GM18520 (cell line): ENCODE results near the gene CPA4.
"Not testable (repeated sequence)": the region's sequence is repeated elsewhere in the genome, so short reads cannot be mapped to it uniquely, and the experiment has no call there.

Source experiments
- ATAC-seq: cut with Tn5 transposase; IDR thresholded peaks from one replicate; pipeline ENCODE4 v1.9.1; 2021; ENCODE audit not compliant: unreplicated experiment

The CPA4 gene, protein sequence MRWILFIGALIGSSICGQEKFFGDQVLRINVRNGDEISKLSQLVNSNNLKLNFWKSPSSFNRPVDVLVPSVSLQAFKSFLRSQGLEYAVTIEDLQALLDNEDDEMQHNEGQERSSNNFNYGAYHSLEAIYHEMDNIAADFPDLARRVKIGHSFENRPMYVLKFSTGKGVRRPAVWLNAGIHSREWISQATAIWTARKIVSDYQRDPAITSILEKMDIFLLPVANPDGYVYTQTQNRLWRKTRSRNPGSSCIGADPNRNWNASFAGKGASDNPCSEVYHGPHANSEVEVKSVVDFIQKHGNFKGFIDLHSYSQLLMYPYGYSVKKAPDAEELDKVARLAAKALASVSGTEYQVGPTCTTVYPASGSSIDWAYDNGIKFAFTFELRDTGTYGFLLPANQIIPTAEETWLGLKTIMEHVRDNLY

DNA sequence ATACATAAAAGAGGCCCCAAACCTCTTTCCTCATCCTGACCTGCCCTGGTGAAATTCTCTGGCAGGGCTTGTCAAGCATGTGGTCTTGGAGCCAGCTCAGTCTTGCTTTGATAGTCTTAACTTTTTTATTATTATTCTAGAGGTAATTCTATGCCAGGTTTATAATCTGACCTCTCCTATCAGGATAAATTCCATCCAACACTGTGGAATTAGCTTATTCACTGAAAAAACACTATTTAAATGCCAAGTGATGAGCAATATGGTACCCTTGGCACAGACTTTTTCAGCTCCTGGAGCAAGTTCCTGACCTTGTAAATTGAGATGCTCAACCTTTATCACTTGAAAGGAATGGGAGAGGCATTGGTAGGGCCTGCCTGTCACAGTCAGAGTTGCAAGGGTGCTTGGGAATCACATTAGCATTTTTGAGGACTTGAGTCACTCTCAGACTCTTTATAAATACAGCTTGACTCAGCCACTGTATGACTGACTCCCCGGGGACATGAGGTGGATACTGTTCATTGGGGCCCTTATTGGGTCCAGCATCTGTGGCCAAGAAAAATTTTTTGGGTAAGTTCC, at the start of gene CPA4:
Gene CPA4 (plus strand): TSS at position 480 of the 576 bp plus-strand sequence. CDS start 20 bp downstream, at position 500.
- no peak for ATAC-seq

- ATAC-seq, result not testable (repeated sequence)
Measured at GRCh38 chr7:130243486-130243885, 49.5 kb upstream of the CPA4 start.

GRCh38 chr7:130246491-130246890, 46.5 kb upstream of the CPA4 start:
- ATAC-seq, result not testable (repeated sequence)

GRCh38 chr7:130248842-130249241, 44.1 kb upstream of the CPA4 start:
- not testable (repeated sequence) for ATAC-seq

- not testable (repeated sequence) for ATAC-seq
Measured at GRCh38 chr7:130249626-130250025, 43.3 kb upstream of the CPA4 start.

DNA sequence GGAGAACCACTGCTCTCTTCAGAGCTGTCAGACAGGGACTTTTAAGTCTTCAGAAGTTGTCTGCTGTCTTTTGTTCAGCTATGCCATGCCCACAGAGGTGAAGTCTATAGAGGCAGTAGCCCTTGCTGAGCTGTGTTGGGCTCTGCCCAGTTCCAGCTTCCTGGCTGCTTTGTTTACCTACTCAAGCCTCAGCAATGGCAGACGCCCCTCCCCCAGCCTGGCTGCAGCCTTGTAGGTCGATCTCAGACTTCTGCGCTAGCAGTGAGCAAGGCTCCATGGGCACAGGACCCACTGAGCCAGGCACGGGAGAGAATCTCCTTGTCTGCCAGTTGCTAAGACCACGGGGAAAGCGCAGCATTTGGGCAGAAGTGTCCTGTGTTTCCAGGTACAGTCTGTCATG, 38.4 kb upstream of the CPA4 start:
- no peak for ATAC-seq

DNA sequence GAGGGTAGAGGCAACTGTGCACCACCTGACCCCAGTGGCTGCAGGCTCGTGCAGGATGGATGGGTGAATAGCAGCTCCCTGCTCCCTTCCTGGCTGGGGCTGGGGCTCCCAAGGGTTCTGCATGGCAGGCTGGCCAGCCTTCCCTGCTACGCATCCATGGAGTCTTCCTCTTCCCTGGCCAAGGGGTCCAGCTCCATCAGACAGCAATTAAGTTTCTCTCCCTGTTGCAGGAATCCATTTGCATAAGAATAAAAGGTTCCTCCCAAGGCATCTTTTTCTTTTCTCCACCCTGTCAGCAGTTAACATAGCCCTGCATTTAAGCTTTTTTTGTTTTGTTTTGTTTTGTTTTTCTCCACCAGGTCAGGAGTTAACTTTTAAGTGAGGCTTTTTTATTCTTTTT, 36.3 kb upstream of the CPA4 start:
- ATAC-seq, result no peak

DNA sequence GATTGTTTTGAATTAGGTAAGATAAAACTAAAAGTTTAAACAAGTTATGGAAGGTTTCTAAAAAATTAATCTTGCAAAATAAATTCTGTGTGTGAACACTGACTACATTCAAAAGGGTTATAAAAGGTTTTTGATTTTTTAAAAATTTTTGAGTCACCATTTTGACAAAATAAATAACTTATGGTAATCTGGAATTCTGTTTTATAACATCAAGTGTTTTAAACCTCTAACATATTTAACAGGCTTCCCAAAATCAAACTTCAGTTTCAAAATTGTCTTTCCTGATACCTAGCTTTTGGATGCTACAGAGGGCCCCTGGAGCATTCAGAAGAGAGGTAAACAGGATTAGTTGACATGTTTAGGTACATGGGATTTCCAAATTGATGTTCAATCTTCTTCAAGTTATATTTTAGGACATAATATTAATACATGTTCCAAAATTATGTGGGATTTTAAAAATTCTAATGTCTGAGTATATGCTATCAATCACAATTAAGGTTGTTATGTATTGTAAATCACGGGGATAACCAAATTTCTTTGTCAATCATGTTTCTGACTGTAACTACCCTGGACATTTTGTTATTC, 34.4 kb upstream of the CPA4 start:
- no peak for ATAC-seq

GRCh38 chr7:130262448-130262847, 30.5 kb upstream of the CPA4 start:
- ATAC-seq, result no peak

- no peak for ATAC-seq
Measured at GRCh38 chr7:130263130-130263529, 29.8 kb upstream of the CPA4 start.

- no peak for ATAC-seq
Measured at GRCh38 chr7:130266258-130266960, 26.6 kb upstream of the CPA4 start, which contains the start of gene CPA2. CPA2 (plus strand) TSS chr7:130266863; CDS start chr7:130266882, 19 bp downstream.

DNA sequence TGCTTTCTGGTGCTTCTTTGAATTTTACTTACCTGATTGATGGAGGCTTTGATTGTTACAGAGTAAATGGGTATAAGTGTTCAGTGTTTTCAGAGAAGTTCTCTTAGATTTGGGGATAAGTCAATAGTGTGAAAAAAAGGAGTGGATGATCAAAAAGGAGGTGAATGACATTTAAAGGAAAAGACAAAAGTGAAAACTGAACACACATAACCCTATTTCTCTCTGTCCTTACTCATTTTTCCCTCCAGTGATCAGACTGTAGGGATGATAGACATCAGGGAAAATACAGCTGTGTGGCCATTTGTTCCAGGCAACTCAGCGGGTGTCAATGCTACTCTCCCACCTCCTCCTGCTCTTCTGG, 26.0 kb upstream of the CPA4 start:
- no peak for ATAC-seq

GRCh38 chr7:130268463-130269317, 24.3 kb upstream of the CPA4 start:
- ATAC-seq, result no peak

- ATAC-seq, result no peak
Measured at GRCh38 chr7:130269318-130269694, 23.7 kb upstream of the CPA4 start.

- ATAC-seq, result no peak
Measured at GRCh38 chr7:130270947-130271800, 21.8 kb upstream of the CPA4 start.

DNA sequence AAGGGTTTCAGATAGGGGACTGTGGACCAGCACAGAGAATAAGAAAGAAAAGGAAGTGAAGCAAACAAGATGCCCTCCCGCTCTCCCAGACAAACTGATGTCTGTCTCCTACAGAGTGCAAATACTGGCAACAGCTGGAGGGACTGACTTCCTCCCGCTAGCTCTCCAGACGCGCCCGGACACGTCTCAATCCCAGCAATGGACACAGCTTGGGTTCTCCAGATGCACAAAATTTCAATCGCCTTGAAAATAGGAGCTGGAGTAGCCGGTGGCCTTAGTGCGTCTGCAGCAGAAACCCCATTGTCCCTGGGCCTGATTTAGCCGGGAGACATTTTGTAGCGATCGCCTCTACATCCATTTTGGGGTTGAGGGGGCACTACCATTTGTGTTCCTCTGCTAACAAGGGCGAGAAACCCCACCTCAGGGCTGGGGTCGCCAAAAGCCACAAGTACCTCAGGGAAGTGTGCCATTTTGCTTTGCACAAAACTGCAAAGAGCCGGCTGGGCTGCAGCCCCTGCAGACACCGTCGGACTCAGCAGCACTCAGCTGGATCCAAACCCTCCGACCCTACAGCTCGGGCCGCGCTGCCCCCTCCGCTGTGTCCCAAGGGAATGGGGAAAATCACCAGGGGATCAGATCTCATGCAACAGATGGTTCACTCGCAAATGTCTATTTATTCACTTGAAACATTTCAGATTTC, 20.4 kb upstream of the CPA4 start:
- no peak for ATAC-seq

DNA sequence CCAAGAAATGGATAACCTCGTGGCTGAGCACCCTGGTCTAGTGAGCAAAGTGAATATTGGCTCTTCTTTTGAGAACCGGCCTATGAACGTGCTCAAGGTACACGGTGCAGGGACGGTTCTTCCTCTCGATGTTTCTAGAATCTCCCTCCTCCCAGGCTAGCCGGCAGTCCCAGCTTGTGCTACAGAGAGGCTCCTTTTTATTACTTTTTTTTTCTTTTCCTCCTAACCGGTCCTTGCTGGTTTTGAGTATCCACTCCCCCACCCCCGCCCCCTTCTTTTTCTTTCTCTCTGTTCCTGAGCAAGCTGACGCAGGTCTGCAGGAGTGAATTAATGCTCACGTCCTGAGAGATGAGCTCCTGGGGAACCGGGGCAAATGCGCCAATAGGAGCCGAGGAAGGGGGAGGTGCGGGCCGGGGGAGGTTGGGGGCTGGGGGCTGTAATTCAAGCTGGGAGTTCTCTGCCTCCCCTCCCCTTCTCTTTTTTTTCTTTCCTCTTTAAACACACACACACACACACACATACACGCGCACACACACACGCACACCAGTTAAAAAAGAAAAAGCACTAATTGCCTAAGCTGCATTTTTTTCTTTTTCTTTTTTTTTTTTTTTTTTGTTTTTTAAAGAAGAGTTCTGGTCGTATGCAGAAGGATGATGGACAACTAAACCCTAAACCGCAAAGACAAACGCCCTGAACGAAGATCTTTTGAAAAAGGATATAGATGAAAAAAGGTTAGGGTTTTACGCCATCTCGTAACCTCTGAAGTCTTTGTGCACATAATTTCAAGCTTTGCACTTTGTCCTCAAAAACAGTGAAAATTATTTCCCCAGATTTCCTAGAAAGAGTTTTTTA, 19.7 kb upstream of the CPA4 start:
- no peak for ATAC-seq

GRCh38 chr7:130273933-130274255, 19.1 kb upstream of the CPA4 start:
- no peak for ATAC-seq
